Activated CD8-positive, alpha-beta T cell treated with anti-CD3 and anti-CD28 coated beads for 36 hours (primary cell): ENCODE data around the gene TMEM273. TPM values are rescaled to one million over a fixed set of nuclear protein-coding genes. Genes with fewer than 3 reads are reported as not detected.

Source experiments
- ATAC-seq: fragments of 200-7000 bp; cut with Tn5 transposase; one replicate; pipeline ENCODE4 v1.10.0; 2021; ENCODE audit warnings: mild to moderate bottlenecking, moderate library complexity
- CTCF ChIA-PET: fragments of 350-600 bp; sonication (Branson Sonifier 250); formaldehyde crosslinking; loops from one replicate; lab custom pipeline; 2021; ENCODE audit warnings: antibody characterized with exemption; lab: Charles Lee
- POLR2A ChIA-PET: fragments of 350-600 bp; sonication (Branson Sonifier 250); formaldehyde crosslinking; loops from one replicate; lab custom pipeline; 2021; ENCODE audit warnings: antibody characterized with exemption; lab: Charles Lee
- DNase-seq: peaks from one replicate; pipeline ENCODE4 v3.0.0-alpha.2; 2020
- H3K27ac Mint-ChIP-seq: one replicate; pipeline ENCODE4 v1.8.0; 2021; ENCODE audit warnings: mild to moderate bottlenecking, mixed read lengths
- H3K27me3 Mint-ChIP-seq: one replicate; pipeline ENCODE4 v1.8.0; 2021; ENCODE audit warnings: mixed read lengths
- H3K36me3 Mint-ChIP-seq: one replicate; pipeline ENCODE4 v1.8.0; 2021; ENCODE audit warnings: low read depth, mixed read lengths
- H3K4me1 Mint-ChIP-seq: one replicate; pipeline ENCODE4 v1.8.0; 2021; ENCODE audit warnings: low read depth, mixed read lengths
- H3K4me3 Mint-ChIP-seq: one replicate; pipeline ENCODE4 v1.8.0; 2021; ENCODE audit warnings: mild to moderate bottlenecking, moderate library complexity, mixed read lengths
- H3K9me3 Mint-ChIP-seq: one replicate; pipeline ENCODE4 v1.8.0; 2021; ENCODE audit warnings: mixed read lengths
- intact Hi-C: fragments of 100-400 bp; cut with micrococcal nuclease; formaldehyde crosslinking; loops from one replicate; pipeline ENCODE4 v1.10.0; 2022
- total RNA-seq, 2 experiments: library from RNA; stranded (reverse); gene quantifications; one replicate each; pipeline ENCODE4 v1.2.3, GENCODE V29; 2021
- TF ChIP-seq, protein P1 (sequence below): fragments of 200-600 bp; IDR thresholded peaks from one replicate; pipeline ENCODE4 v1.8.0; 2022; ENCODE audit warnings: antibody characterized with exemption, mild to moderate bottlenecking

The TMEM273 gene
- total RNA-seq, 2 experiments from 2014 or later = 16.6 to 19.0 TPM

GRCh38 chr10:49143249-49143648, 44.9 kb downstream of the TMEM273 start:
- intact Hi-C loops = no loop called here
- Mint-ChIP-seq H3K36me3 (no peaks in the 10 kb centered on the region), H3K4me3 (no peak overlapping the region), H3K27ac (no peak overlapping the region), H3K4me1 (no peaks in the 10 kb centered on the region), H3K27me3 (no peaks in the 10 kb centered on the region), H3K9me3 (peaks cover 2% of the 10 kb centered on the region)
- ChIA-PET POLR2A (no interaction called here), CTCF (no interaction called here)
- TF ChIP-seq, protein P1, sequence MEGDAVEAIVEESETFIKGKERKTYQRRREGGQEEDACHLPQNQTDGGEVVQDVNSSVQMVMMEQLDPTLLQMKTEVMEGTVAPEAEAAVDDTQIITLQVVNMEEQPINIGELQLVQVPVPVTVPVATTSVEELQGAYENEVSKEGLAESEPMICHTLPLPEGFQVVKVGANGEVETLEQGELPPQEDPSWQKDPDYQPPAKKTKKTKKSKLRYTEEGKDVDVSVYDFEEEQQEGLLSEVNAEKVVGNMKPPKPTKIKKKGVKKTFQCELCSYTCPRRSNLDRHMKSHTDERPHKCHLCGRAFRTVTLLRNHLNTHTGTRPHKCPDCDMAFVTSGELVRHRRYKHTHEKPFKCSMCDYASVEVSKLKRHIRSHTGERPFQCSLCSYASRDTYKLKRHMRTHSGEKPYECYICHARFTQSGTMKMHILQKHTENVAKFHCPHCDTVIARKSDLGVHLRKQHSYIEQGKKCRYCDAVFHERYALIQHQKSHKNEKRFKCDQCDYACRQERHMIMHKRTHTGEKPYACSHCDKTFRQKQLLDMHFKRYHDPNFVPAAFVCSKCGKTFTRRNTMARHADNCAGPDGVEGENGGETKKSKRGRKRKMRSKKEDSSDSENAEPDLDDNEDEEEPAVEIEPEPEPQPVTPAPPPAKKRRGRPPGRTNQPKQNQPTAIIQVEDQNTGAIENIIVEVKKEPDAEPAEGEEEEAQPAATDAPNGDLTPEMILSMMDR = no peak
- ATAC-seq = no peak
- no peak for DNase-seq

DNA sequence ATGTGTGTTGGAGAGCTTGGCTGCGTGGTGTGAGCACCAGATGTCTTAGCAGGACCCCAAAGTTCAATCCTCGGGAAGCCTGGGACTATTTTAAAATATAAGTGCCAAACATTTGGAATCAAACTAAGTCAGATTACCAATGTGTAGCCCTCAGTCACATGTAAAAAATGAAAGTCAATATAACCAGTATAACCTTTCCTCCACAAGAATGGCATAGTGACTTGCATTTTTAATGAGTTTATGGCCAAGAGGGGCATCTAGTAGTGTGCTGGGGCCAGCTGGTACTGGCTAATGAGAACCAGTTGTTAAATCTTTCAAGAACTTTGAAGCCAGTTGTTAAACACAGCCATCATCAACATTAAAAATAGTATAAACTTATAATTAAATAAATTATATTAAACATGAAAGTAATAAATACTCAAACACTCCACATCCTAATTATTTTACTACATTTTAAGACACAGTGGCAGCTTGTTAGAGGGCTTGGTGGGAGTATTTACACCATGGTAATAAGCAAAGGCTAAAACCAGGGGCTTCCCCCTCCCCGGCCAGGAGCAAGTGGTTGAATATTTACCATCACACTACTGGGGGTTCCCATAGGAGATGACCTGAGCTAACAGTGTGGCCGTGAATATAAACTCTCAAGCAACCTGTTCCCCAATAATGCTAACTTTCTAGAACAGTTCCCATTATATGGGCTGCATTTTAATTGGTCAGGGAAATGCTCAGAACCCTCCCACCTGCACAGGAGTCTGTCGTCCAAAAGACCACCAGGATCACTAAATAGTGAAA, 46.5 kb downstream of the TMEM273 start:
- H3K36me3 Mint-ChIP-seq = no peaks in the 10 kb centered on the region
- ATAC-seq (no peak), DNase-seq (no peak)
- H3K9me3 Mint-ChIP-seq = no peaks in the 10 kb centered on the region
- ChIA-PET POLR2A (no interaction called here), CTCF (interaction anchor here (1.5 kb wide), 1 partner anchor 22 kb away, joined by 4 read pairs; no protein-coding TSS in a partner anchor)
- peaks cover 1% of the 10 kb centered on the region for H3K27me3 Mint-ChIP-seq
- no peaks in the 10 kb centered on the region for H3K4me1 Mint-ChIP-seq
- TF ChIP-seq, protein P1 = no peak
- H3K4me3 Mint-ChIP-seq = no peak overlapping the region
- H3K27ac Mint-ChIP-seq = no peak overlapping the region
- intact Hi-C loops = no loop called here

DNA sequence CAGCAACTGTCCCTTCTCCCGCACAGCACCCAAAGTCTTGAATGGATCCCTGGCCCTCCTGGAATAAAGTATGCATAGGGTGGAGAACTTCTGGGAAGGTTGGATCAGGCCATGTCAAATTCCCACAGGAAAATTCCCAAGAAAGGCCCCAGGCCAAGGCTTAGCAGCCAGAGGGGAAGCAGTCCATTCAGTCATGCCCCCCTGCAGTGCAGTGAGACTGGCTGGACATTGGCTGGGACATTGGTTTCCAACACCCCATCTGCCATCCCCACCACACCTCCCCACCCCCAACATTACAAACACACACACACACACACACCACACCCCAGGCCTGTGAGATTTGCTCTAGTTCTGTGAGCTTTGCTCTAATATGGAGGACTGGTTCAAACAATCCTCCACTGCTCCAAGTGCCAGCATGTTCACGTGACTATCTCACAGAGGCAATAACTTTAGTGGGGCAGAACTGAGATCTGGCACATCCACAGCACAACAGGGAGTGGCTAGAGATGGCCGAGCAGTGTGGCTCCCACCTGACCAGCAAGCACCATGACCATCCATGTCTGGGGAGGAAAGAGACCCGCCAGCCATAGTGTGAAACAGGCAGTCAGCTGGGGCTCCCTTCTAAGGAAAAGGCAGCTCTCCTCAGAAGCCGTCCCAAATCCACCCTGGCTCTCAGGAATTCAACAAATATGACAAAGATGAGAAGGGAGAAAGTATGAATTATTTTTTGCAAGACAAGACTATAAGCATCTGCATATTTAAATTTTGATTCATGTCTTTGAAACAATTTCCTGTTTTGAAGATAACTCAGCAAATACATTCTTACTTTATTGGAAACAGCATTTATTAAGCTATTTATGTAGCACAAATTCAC, 47.6 kb downstream of the TMEM273 start:
- TF ChIP-seq, protein P1 = no peak
- Mint-ChIP-seq H3K4me1 (no peaks in the 10 kb centered on the region), H3K4me3 (no peak overlapping the region), H3K27me3 (peaks cover 5% of the 10 kb centered on the region), H3K9me3 (no peaks in the 10 kb centered on the region), H3K27ac (no peak overlapping the region), H3K36me3 (no peaks in the 10 kb centered on the region)
- DNase-seq (no peak), ATAC-seq (no peak)
- intact Hi-C loops = no loop called here
- ChIA-PET POLR2A (no interaction called here), CTCF (interaction anchor here (0.6 to 1.5 kb wide), 2 partner anchors 24 to 484 kb away, joined by 3 to 4 read pairs; no protein-coding TSS in a partner anchor)

- no peaks in the 10 kb centered on the region for H3K9me3 Mint-ChIP-seq
- no peak overlapping the region for H3K27ac Mint-ChIP-seq
- no peak overlapping the region for H3K4me3 Mint-ChIP-seq
- TF ChIP-seq, protein P1 = no peak
- ATAC-seq (peak; percentile 60), DNase-seq (no peak)
- intact Hi-C loops = no loop called here
- POLR2A ChIA-PET = no interaction called here
- H3K27me3 Mint-ChIP-seq = peaks cover 5% of the 10 kb centered on the region
- no peaks in the 10 kb centered on the region for H3K4me1 Mint-ChIP-seq
- CTCF ChIA-PET = no interaction called here
- H3K36me3 Mint-ChIP-seq = no peaks in the 10 kb centered on the region
Observed at GRCh38 chr10:49139846-49140195, 48.4 kb downstream of the TMEM273 start.
